ENCODE data around the gene CAMK1D.

GRCh38 chr10:12781976-12782375 lies 432.6 kb downstream of the CAMK1D start:
- TF ChIP-seq, protein P1, sequence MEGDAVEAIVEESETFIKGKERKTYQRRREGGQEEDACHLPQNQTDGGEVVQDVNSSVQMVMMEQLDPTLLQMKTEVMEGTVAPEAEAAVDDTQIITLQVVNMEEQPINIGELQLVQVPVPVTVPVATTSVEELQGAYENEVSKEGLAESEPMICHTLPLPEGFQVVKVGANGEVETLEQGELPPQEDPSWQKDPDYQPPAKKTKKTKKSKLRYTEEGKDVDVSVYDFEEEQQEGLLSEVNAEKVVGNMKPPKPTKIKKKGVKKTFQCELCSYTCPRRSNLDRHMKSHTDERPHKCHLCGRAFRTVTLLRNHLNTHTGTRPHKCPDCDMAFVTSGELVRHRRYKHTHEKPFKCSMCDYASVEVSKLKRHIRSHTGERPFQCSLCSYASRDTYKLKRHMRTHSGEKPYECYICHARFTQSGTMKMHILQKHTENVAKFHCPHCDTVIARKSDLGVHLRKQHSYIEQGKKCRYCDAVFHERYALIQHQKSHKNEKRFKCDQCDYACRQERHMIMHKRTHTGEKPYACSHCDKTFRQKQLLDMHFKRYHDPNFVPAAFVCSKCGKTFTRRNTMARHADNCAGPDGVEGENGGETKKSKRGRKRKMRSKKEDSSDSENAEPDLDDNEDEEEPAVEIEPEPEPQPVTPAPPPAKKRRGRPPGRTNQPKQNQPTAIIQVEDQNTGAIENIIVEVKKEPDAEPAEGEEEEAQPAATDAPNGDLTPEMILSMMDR (IDR thresholded peaks at IDR 0.05): no peak
- no peak for TF ChIP-seq POLR2A (IDR thresholded peaks at IDR 0.05)

Data from stomach (tissue), 4 donors.